Measurements from ENCODE around the gene CSGALNACT2. TPM values are rescaled to one million over a fixed set of nuclear protein-coding genes. Genes with fewer than 3 reads are reported as not detected.

CSGALNACT2 gene
- total RNA-seq, 2 experiments from 2014 or later: 13.2 to 33.6 TPM

- Histone ChIP-seq H3K4me1 (ENCODE audit: insufficient read depth, low read length, poor library complexity, severe bottlenecking) (peaks cover 12% of the 10 kb centered on the region), H3K27ac (ENCODE audit: low read depth, low read length, poor library complexity, severe bottlenecking) (no peak overlapping the region), H4K20me1 (ENCODE audit: insufficient read depth, low read length) (no peaks in the 10 kb centered on the region), H3K36me3 (ENCODE audit: insufficient read depth, low read length) (no peaks in the 10 kb centered on the region), H3K9me2 (ENCODE audit: insufficient read depth, low read length) (no peaks in the 10 kb centered on the region), H3K79me2 (ENCODE audit: insufficient read depth, low read depth, low read length) (no peaks in the 10 kb centered on the region), H3K4me2 (ENCODE audit: low read length) (no peak overlapping the region), H2AFZ (ENCODE audit: low read length) (no peak overlapping the region), H3K4me3 (ENCODE audit: low read depth, low read length, poor library complexity, severe bottlenecking) (no peak overlapping the region), H3K9me3 (ENCODE audit: low read length) (no peaks in the 10 kb centered on the region)
- TF ChIP-seq EZH2phosphoT487 (IDR thresholded peaks at IDR 0.05; ENCODE audit: borderline replicate concordance, low read depth, low read length) (no peak), CTCF (conservative IDR thresholded peaks at IDR 0.05; ENCODE audit: low read length) (no peak)
- no TSS peak for BruUV-seq (replicated peaks)
- ChIA-PET CTCF (ENCODE audit: unreplicated experiment) (no interaction called here), POLR2A (no interaction called here)
- intact Hi-C loops (cut with micrococcal nuclease; ENCODE audit: unreplicated experiment): no loop called here
- DNase-seq (ENCODE audit: low spot score): no peak
Measured at GRCh38 chr10:43117777-43118583, 20.3 kb upstream of the CSGALNACT2 start.

GRCh38 chr10:43118631-43119415, 19.4 kb upstream of the CSGALNACT2 start:
- POLR2A ChIA-PET: no interaction called here

More at GRCh38 chr10:43118631-43119415, 19.4 kb upstream of the CSGALNACT2 start:
- Histone ChIP-seq H3K4me2 (ENCODE audit: low read length) (no peak overlapping the region), H2AFZ (ENCODE audit: low read length) (no peak overlapping the region), H3K79me2 (ENCODE audit: insufficient read depth, low read depth, low read length) (no peaks in the 10 kb centered on the region), H3K4me1 (ENCODE audit: insufficient read depth, low read length, poor library complexity, severe bottlenecking) (peaks cover 12% of the 10 kb centered on the region), H3K9me2 (ENCODE audit: insufficient read depth, low read length) (no peaks in the 10 kb centered on the region), H4K20me1 (ENCODE audit: insufficient read depth, low read length) (no peaks in the 10 kb centered on the region), H3K9me3 (ENCODE audit: low read length) (no peaks in the 10 kb centered on the region), H3K4me3 (ENCODE audit: low read depth, low read length, poor library complexity, severe bottlenecking) (no peak overlapping the region), H3K36me3 (ENCODE audit: insufficient read depth, low read length) (no peaks in the 10 kb centered on the region), H3K27ac (ENCODE audit: low read depth, low read length, poor library complexity, severe bottlenecking) (no peak overlapping the region)
- DNase-seq (ENCODE audit: low spot score): no peak
- intact Hi-C loops (cut with micrococcal nuclease; ENCODE audit: unreplicated experiment): no loop called here
- TF ChIP-seq CTCF (conservative IDR thresholded peaks at IDR 0.05; ENCODE audit: low read length) (no peak), EZH2phosphoT487 (IDR thresholded peaks at IDR 0.05; ENCODE audit: borderline replicate concordance, low read depth, low read length) (no peak)
- CTCF ChIA-PET (ENCODE audit: unreplicated experiment): no interaction called here
- no TSS peak for BruUV-seq (replicated peaks)
